GM18498 (cell line): Measurements from ENCODE around the gene HOXD12.
A peak's percentile ranks its signal among the peaks of the same experiment; 100 is the strongest.

Experiments used
- ATAC-seq: cut with Tn5 transposase; IDR thresholded peaks from one replicate; pipeline ENCODE4 v1.9.1; 2021; ENCODE audit warnings: mild to moderate bottlenecking, moderate library complexity; ENCODE audit not compliant: unreplicated experiment

Gene HOXD12

DNA sequence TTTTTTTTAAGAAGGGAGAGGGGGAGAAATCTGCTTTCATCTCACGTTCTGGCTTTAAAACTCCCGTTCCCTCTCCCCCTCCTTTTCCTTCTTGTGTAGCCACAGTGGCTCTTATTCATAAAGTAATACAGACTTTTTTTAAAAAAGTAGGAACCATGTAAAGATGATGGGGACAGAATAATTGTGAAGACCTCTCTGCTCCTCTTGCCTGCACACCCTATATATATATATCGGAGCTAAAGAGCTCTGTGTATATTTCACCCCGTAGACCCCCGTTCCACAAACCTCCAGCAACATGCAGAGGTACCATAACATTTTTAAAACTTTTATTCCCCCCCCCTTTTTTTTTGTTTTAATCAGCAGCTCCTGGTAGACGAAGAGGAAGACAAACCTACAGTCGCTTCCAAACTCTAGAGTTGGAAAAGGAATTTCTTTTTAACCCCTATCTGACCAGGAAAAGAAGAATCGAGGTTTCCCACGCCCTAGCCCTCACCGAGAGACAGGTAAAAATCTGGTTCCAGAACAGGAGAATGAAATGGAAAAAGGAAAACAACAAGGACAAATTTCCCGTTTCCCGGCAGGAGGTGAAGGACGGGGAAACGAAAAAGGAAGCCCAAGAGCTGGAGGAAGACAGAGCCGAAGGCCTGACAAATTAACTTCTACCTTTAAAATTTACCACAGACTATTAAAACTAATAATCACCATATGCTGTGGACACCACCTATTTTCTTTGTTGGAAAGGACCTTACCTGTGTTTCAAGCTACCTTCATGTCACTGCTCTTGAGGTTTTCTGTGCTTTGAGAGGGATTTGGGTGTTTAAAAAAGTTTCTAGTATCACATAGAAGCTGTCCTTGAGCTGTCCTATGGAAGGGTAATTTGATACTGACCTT is 31.6 kb downstream of the HOXD12 start:
- ATAC-seq: no peak

DNA sequence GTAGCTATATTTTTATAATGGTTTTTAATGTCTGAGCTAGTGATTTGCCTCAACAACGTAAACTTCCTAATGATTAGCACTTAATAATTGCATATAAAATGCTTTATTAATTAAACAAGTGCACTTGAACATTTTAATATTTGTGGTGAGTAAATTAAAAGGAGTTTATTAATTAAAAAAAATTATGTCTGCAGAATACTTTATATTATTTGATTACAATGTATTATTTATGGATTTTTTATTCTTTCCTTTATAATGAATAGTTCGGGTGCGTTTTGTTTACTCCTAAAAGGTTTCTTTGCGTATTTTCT is 32.2 kb downstream of the HOXD12 start:
- no peak for ATAC-seq

DNA sequence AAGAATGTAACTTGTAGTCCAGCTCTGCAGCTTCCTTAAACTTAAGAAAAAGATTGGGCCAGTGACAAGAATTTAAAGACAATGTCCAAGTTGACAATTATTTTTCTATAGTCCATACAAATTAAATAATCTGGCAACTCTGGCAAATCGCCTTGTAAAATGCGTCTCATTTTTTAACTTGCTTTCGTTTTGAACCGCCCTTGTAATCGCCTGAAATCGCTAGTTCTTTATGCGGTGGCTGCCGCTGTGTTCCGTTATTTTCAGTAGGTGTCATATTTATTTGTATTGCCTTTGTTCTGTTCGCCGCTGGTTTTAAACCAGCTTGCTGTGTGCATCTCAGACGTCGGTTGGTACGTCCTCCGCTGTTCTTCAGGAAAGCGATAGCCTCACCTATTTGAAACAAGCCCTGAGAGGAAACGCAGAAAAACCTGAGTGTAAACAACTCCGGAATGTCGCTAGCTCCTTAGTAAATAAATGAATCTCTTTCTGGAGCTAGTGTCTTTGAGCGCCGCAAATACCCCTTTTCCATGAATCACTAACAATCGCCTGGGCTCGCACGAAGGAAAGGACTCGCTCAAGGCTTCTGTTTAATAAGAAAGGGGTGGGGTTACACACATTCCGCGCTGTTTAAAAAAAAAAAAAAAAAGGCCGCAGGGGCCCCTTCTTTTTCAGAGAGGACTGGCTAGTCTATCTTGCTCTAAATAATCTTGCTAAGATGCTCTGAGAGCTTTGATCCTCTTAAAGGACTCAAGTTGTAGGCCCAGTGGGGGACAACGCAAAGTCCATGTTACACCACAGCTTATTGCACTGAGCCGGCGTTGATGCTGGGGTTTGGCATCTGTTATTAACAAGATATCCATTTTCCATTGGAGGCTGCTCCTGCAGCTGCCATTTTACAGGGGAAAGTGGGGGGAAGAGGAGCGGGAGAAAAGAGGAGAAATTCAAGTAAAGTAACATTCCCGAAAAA is 32.9 kb downstream of the HOXD12 start:
- ATAC-seq: no peak

DNA sequence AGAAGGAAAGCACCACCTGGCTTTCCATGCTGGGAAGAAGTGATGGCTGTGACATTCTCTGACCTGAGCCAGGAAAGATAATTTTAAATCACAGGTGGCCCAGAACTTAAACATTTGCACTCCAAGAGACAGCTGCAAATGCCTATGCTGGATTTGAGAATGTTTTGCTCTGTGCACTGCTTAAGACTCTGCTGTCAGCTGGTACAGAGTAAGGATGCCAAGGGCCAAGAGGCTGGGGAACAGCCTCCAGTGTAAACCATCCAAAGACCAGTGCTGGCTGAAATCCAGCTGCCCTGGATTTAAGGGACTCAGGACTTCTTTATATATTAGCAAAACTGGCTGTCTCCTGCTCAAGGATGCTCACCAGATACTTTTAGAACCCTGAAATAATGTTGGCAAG is 33.8 kb downstream of the HOXD12 start:
- no peak for ATAC-seq

DNA sequence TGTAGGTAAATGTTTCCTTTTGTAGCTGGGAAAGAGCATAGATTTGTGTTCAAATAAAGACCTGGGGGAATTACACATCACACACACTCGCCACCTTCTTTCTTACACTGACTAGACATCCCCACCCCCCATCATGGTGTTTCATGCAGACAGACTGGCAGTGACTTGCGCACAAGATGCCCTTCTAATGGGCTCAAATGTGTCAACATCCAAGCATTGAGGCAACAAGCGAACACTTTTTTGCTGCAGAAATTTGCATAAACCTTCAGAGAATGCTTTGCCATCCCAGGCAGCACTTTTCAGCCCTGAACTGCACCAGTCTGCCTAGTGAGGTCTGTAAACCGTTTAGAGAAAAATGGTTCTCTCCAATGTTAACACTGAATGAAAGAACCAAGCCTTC is 34.4 kb downstream of the HOXD12 start:
- ATAC-seq: no peak

DNA sequence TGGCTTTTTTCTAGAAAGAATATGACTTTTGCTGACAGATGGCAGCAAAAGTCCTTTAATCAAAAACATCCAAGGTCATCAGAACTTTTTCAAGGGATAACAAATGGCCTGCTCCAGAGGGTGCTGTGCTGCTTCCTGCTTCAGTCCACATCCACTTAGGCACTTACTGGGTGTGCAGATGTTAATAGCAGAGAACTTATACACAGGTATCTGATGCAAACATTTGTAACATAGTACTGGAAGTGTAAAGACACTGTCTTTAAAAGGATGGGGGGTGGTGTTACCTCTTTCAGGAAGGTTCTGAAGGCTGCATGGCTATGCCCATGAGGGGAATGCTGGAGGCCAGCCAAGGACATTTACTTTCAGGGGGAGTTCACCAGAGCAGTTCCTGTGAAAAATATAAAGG is 35.4 kb downstream of the HOXD12 start:
- ATAC-seq: no peak

DNA sequence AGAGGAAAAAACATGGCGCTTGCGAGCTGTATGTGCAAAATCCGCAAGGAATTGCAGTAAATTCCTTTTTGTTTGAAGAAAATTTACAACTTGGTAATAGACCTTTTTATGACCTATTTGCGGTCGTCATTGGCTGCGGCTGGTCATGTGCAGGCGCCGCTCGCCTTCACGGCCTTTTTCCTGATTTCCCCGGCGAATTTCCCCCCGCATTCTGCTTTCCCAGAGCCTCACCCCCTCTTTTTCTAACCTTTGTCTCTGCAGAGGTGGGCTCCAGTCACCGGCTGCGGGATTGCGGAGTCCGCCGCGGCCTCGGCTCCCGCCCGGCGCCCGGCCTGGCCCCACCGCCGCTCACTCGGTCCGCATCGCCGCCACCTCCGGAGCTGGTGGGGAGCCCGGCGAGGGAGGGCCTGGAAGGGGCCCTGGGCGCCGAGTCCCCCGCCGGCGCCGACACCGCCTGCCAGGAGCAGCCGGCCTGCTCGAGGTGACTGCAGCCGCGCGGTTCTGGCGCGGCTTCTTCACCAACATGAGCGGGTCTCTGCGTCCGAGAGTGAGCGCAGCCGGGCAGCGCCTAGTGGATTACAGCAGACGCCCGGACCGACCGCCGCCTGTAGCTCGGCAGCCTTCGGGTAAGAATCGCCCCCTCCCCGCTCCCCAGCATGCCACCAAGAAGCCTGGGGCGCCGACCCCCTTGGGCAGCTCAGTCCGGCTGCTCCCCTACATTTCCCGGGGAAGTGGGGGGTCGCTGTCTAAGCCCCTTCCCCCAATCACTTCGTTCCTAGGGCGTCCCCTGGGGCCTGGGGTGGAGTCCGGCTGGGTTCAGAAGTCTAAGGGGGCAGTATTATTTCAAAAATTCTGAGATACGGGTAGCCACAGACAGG is 37.0 kb downstream of the HOXD12 start:
- ATAC-seq: no peak

DNA sequence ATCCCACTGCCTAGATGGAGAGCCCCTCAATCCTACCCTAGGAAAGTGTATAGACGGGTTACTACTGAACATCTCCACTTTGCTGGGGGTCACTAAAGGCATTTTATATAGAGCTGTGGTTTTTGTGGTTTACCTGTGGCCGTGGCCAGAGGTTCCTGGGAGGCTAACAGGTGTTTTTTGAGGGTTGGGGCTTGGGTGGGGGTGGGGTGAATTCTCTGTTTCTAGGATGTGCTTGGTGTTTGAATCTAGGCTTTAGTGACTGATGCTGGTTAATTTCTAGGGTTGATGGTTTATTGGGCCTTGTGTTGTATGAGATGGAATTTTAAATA is 37.6 kb downstream of the HOXD12 start:
- ATAC-seq: no peak

DNA sequence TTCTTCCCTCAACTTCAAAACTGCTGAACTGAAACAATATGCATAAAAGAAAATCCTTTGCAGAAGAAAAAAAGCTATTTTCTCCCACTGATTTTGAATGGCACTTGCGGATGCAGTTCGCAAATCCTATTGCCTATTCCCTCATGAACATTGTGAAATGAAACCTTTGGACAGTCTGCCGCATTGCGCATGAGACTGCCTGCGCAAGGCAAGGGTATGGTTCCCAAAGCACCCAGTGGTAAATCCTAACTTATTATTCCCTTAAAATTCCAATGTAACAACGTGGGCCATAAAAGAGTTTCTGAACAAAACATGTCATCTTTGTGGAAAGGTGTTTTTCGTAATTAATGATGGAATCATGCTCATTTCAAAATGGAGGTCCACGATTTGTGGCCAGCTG is 38.3 kb downstream of the HOXD12 start:
- ATAC-seq: no peak

DNA sequence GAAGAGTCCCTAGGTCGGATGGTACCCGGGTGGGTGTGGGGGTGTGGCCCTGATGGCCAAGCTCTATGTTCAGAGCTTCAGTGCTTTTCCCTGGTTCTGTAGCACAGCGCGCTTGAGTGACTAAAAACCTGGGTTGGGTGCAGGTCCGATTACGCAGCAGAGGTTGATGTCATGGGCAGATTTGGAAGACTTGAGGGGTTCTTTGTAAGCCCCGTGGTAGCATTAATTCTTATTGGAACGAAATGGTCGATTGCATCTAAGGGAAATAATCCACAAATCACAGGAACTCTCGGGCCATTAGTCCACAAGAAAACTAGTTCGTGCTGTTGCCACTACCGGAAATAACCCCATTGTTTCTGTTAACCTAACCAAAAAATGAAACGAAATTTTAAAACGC is 38.9 kb downstream of the HOXD12 start:
- no peak for ATAC-seq

DNA sequence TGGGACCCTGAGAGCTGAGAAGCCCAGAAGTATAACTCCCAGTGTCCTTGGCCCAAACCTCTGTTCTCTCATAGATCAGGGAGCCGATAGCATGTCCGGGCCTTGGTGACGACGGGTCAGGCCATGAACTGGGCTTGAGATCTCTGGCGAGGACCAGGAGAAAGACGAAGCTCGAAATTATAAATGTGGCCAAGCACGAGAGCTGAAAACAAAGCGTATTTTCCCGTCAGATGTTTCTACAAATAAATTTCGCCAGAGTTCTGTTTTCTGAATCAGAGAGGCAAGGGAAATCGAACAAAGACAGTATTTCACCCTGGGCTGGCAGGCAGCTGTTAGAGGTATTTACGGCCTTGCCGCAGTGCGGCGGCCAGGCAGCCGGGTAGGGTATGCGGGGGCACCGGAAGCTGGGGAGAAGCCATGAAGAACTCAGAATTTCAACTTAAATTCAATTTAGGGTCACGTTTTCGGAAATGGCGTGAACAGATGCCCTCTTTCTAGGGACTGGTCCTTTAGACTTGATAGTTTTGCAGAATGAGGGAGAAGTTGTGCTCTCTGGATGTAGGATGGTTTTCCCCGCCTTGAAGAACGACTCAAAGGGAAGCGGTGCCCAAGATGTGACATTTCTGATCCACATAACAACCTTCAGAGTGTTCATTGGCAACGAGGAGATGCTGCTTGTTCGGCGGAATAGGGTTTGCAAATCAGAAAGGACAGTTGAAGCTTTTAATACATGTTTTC is 39.5 kb downstream of the HOXD12 start:
- ATAC-seq: no peak

DNA sequence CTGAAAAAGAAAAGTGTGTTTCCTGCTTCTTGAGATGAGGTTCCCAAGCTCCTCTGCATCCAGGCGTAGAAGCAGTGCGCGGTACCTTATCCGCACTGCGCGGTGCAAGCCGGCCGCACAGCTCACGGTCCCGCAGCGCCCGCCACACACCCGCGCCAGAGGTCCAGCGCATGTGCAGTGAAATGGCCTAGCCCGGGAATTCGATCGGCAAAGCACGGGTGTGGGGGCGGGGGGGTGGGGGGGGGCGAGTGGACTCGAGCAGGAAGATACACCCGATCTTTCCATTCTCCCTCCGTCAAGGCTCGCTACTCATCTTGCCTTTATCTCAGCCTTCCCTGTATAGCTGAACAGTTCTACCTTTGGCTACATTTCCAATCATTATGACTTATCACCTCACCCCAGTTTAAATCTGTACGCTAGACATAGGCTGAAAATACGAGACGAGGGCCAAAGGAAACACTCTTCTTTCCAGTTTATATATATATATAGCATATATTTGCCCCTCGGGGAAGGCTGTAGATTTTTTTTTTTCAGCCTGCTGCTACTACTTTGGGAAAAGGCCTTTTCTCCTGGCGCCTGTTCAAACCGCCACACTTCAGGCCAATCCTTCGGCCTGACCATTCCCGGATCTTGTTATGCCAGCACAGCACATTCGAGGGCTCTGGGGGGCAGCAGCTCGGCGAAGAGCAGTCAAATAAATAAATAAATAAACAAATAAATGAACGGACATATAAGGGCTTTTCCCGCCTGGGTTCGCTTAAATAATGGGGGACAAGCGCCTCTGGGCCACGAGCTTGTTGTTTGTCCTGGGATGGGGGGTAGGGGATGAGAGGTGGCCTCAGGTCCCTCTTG is 40.3 kb downstream of the HOXD12 start:
- ATAC-seq: no peak

DNA sequence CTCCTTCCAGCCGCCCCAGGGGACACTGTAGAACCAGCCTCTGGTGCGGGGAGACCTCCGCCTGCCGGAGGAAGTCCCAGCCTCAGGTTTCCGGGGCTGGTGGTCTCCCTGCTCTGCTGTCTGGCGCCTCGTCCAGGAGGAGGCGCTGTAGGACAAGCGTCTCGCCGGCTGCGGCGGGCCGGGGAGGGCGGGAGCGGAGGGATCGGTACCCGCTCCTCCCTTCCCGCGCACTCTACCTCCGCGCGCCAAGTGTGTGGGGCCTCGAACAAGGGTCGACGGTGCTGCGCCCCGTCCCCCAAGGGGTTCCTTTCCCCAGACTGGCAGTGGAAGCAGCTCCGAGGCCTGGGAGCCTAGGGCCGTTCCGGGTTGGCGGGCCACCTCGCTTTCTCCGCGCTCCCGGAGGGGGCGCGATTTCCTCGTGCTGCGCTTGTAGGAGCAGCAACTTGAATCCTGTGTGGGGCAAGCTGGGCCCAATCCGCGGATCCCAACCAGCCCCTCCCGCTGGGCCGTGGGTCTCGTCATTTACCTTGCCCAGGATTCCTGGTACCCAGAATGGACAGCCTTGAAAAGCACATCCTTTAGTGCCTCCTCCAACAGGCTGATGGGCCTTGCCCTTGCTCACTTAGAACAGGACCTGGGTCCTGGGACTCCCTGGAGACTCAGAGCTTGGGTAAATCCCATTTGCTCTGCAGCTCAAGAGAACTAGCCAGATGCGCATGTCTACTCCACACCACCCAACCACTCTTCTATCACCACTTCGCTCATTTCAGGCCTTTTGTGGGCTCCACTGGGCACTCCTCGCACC is 41.1 kb downstream of the HOXD12 start:
- peak; percentile 94 for ATAC-seq

DNA sequence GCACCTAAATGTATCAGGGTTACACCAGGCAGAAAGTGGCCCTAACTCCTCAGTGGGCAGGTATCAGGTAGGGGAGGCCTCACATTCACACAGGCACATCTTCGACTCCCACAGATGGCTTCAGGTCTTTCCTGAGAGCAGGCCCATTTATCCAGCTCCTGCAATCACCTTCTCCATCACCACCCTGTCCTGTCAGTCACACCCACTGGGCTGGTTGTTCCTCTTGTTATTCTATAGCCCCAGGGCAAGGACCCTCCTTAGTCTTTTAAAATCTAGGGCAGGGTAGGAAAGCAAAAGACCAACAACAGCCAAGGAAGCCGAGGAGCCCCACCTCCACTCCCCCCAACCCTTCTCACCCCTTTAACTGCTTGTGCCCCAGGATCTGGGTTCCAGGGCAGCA is 42.7 kb downstream of the HOXD12 start:
- no peak for ATAC-seq

DNA sequence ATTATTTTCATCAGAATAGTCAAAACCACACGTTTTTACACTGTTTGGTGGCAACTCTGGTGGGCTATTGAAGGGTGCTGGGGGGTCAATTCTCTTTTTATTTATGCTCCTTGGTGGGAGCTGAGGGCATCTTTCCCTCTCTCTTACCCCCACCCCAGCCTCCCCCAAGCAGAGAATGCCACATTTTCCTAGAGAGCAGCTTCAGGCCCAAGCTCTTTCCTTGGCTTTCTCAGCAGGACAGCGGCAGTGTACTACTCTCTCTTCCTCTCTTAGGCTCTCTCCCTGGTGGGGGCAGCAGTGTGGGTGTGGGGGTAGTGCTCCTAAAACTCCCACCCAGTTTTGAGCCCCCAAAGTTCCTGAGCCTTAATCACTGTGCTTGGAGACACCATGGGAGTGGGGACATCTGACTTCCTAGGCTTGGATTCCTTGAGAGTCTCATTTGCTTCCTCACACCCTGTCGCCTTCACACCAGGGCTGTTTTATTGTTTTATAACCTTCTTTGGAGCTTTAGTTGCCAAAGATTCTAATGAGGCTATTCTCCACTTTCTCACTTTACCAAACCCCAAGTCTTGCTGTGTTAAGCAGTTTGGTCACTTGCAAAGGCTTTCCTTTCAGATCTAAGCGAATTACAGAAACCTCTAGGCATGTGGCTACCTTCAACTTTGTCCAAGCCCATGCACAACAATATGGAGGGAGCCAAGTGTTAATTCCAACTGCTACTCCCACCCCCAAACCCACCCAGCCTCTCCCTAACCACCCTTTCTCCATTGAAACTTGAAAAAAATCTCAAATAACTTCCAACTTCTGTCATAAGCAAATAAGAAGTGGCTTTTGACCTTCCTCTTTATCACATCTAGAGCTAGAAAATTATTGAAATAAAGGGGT is 45.7 kb downstream of the HOXD12 start:
- no peak for ATAC-seq

DNA sequence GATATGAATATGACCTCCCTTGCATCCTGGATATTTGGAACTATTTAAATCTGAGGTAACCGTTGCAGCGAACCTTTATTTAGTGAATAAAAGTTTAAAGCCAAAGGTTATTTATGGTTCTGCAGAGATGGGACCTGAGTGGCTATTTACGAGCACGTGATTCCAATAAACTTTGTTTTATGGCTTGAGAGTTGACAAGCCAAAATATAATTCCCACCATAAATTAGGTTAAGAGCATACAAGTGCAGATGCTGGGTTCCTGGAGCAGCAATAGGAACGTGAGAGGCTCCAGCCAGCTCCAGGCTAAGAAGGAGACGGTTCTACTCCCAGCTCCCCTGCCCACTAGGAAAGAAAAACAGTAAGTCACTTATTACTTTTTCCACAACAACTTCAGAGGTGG is 46.5 kb downstream of the HOXD12 start:
- no peak for ATAC-seq

DNA sequence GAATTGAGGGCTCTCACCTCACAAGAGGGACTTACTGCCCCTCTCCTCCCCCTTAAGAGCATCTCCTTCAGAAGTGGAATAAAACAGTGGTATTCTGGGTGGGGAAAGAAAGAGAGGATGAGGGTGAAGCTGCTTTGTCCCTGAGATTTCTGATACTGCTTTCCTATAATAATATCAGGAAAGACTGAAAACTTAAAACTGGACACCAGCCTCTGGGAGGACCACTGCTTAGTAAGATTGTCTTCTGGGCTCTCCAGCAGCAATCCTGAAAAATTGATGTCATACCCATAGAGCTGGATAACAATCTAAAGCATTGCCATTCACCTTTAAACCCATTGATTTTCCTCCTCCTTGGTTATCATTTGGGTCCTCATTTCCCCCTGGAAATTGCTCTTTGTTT is 47.0 kb downstream of the HOXD12 start:
- no peak for ATAC-seq
